HG03280 (cell line): Measurements from ENCODE around the gene WLS.

ENCODE experiments used
- ATAC-seq: cut with Tn5 transposase; IDR thresholded peaks from one replicate; pipeline ENCODE4 v1.9.1; 2021; ENCODE audit warnings: mild to moderate bottlenecking, moderate library complexity; ENCODE audit not compliant: unreplicated experiment

WLS gene

DNA sequence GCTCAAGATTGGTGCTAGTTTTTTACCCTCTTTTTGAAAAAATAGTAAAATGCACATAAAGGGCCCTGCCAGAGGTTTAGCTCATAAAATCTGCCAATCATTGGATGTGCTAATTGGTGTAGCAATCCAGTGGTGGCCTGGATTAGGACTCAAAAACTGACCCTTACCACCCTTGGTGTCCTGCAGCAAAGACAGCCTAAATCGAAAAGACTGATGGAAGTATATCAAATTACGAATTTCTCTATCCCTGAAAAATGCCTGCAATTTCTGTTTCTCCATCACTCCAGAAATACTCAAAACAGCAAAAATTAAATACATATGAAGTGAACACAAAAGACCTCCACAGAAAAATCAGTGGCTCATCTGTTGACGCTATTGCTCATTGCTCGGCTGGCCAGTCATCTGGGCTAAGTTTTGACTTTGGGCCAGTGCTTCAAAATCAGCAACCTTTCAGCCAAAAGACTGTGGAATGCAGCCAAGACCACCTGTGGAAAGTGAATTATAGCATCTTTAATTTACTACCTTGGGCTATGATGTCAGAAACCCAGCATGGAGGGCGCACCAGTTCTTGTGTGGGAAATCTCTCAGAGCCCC lies 30.0 kb downstream of the WLS start:
- no peak for ATAC-seq

DNA sequence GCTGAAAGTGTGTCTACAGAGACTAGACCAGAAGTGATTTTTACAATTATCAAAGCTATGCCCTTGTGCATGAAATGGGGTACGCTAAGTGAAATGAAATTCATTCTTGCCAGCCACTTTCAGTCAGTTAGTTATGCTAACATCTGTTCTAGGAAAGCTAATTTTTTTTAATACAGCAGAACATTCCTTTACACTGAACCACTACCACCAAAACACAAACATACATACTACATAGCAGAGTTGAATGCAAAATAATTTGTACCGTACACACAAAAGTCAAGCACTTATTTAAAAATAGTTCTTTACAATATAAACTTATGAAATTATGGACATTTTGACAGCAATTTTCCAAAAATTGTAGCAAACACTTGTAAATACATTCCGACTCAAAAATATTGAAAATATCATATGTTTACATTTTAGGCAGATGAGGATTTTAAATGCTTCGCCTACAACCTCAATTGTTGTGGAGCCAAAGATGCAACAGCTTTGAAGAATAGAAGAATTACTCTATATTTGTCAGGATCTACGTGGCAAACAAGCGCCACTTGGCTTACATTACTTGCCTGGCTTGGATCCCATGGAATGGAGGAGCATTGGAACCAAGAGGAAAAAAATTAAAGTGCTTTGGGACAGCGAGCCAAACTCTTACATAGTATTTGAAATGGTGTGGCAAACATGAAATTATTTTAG lies 30.6 kb downstream of the WLS start:
- no peak for ATAC-seq

DNA sequence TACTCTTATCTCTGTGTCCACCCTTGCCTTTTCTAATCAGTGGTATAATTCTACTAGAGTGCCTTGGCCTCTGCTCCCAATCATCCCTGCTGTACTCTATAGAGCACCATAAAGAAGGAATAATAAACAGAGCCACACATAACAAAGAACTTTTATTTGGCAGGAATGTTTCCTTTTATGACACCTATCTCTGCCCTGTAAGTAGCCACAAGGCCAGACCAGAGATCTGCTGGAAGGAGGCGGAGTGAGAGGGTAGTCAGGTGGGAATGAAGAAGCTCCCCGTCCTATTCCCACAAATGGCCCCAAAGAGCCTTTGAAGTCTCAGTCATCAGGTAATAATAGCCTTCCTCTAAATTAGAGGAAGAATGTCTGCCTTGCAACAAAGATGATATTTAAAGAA lies 32.7 kb downstream of the WLS start:
- ATAC-seq = no peak

DNA sequence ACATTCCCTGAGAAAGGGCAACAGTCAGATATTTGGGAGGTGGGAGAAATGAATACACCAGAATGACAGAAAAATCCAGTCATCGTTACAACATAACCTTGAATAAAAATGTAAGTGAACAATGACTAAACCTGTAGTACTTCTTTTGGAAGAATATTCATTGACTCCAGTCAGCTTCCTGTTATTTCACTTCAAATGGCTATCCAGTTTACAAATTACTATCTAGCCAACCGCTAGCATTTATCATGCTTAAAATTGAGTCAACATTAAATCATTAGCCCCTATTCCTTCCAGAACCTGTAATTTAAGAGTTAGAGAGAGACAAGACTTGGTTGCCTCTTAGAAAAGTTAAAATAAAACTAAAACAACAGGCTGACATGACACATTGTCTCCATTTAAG lies 33.6 kb downstream of the WLS start:
- no peak for ATAC-seq

DNA sequence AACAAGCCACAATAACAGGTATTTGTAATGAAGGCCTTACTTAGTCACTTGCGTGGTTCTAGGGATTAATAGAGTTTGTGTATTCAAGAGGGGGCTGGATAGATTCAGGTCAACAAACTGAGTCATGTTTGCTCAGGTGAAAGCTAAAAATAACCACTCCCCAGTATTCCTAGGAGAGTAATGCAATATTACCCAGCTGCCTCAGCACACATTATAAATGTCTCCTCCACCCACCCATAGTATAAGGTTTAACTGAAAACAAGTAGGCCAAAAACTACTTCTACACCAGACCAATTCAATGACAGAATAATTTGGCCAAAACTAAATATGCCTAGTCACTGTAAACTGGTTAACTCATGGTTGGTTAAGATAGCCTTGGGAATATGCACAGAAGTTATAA lies 34.4 kb downstream of the WLS start:
- ATAC-seq = no peak

DNA sequence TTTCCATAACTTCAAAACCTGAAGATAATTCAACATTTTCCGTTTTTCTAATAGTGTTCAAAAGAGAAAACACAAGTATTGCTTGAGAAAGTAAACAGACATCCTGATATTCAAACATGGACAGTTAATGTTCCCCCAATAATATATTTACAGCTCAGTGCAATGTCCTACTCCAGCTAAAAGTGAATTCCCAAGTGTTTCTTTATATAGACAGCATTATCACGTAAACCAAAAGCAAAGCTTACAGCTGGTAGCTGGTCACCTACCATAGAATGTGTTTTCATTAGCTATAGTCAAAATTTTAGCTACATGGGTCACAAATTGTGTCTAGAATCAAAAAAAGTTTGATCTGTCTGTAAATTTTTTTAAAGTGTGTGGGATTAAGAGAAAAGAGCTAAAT lies 34.9 kb downstream of the WLS start:
- no peak for ATAC-seq

DNA sequence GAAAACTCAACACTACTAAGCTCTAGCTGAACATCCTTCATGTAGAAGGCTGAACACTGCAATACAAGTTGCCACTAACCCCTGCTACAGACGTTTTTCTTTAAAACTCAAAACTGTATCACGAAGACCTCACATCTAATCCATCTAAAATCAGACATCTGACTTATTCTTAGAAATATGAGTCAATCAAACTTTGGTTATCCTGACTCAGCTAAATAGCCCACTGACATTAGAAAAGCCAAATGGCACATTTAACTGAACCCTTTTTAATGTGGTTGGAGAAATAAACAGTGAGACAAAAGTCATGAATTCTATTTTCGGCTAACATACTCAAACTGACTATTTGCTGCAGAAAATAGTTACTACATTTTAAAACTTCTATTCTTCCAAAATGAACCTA lies 35.6 kb downstream of the WLS start:
- ATAC-seq = no peak

DNA sequence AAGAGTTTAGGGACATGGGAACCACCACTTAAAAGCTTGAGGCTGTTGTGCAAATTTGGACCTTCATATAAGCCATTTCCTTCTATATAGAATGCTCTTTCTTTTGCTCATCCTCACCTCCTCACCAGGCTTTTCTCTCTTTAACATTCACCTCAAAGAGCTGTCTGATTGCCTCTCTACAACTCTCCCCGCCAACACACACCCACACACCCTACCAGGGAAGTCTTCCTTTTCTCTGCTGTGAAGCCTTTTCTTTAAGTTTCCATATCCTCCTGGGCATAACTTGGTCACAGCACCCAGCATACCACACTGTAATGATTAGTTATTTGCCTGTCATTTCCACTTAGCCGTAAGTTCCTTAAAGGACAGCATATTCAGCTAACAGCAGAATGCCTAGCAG lies 40.6 kb downstream of the WLS start:
- no peak for ATAC-seq

DNA sequence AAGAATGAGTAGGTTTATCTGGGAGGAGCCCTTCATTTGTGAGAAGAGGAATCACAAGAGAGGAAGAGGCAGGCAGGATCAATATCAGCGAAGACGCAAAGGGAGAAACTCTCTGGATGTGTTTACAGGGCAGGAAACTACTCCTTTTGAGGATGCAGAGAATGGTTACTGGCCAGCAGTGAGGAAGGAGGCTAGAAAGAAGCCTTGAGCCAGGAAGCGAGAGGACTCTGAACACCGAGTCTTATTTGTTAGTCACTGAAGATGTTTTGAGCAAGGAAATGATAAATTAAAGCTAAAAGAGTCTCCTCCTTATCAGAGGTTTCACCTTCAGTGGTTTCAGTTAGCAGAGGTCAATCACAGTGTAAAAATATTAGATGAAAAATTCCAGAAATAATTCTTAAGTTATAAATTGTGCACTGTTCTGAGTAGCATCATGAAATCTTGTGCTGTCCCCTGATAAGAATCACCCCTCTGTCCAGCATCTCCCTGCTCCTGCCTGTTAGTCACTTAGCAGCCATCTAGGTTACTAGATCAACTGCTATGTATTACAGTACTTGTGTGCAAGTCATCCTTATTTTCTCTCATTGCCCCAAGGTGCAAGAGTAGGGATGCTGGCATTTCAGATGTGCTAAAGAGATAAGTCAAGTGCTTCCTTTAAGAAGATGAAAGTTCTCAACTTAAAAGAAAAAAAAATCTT lies 43.5 kb downstream of the WLS start:
- ATAC-seq = no peak

DNA sequence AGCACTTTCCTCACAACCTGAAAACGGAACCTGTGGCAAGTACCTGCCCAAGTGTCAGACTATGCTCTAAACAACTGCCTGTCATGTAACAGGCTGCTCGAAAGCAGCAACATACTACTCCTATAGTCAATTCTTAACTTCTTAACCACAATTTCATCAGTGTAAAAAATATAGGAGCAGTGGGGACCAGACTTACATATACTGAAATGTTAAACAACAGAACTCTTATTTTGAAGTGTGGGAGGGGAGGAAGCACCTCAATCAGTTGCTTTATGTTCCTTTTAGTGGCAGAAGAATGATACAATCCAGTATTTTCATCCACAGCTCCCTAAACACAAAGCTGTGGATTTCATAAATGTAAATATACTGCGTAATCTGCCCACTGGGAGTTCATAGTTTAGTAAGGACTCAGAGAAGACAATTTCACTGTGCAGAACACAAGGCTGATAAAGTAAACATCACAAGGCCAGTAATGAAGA lies 44.2 kb downstream of the WLS start:
- no peak for ATAC-seq

DNA sequence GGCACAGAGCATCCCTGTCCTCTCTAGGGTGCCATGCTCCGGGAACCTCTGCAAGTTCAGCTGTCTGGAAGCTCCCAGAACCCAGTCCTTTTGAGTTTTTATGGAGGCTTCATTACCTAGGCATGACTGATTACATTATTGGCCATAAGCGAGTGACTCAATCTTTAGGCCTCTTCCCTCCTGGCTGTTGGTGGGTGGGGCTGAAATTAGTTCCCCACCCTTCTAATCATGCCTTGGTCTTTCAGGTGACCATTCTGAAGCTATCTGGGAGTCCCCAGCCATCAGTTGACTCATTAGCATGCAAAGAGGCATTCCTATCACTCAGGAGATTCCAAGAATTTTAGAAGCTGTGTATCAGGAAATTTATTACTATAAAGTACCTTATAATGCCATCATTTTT lies 46.6 kb downstream of the WLS start:
- no peak for ATAC-seq

DNA sequence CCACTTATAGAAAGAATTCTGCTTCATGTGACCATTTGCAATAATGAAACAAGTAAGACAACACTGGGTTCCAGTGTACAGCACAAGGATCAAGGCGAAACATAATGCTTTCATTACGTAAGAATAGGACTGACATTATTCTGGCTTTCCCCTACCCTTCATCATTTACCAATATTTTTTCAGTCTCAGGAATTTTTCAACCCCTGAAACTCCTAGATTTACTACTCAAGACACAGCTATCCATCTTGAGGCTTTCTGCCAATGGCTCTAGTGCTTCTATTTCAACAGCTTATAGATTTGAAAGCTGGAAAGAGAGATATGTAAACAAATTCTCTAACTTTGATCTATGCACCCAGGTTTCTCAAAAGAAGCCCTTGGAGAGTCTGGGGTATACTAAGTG lies 48.4 kb downstream of the WLS start:
- no peak for ATAC-seq

DNA sequence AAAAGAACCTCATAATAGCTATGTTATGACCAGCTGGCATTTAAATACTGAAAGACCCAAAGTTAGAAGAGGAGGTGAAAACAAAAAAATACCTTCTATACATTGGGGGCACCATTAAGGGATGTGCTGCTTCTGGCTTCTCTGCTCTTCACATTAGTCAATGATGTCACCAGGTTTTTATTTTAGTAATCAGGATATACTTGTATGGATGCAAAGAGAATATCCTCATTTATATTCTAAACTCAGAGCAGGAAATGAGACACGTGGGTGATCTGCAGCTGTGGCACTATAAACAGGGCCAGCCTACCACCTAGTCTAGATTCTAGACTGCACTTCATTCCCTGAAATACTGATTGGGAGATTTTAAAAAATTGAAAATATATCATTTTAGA lies 51.2 kb downstream of the WLS start:
- ATAC-seq = no peak

DNA sequence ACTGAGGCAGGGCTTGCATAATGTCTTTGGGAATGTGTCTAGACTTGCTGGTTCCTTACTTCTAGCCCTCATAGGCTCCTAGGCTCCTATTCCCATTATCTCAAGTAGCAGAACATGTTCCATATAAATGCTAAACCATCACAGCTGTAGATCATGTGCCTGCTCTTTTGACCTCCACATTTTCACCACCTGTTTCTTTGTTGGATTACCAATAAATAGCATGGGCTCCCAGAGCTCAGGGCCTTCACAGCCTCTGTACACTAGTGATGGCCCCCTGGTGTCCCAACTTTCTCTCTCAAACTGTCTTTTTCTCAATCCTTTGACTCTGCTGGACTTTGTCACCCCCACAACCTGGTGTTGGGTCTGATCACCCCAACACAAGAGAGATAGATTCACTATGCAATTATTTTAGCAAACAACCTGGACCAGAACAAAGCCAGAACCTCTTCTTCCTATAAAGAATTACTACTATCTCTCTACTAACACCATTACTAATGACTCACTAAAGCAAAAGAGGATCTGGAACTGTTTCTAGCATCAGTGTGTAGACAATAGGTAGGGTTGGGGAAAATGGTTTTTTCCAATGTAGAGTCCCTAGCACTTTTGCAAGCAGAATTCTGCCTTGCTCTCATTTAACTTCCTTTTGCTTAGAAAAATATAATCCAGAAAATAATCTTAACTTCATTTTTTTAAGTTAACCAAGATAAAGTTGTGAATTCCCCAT lies 51.7 kb downstream of the WLS start:
- no peak for ATAC-seq

DNA sequence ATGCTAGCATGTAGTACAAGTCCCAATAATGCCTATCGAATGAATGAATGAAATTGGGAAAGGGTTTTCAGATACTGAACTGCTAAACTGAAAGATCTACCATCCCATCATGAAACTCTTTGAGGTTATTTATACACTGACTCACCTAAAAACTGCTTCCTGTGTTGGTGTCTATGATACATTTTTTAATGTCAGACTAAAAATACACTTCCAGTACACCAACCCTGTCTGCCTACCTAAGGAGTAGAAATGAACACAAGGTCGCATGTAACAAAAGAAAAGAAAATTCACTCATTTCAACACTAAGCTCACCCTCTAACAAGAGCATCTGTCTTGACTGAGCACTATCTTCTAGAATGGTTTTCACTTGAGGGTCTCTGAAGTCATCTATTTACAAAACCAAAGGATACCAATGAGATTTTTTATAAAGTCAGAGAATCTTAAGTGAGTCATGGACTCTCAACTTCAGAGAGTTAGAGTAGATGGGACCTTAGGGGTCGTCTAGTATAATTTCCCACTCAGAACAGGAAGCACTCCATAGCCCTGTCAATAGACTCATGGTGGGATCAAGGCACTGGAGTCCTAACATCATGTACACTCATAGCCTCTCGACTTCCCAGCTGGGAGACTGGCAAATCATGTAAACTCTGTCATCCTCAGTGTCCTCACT lies 53.4 kb downstream of the WLS start:
- no peak for ATAC-seq

DNA sequence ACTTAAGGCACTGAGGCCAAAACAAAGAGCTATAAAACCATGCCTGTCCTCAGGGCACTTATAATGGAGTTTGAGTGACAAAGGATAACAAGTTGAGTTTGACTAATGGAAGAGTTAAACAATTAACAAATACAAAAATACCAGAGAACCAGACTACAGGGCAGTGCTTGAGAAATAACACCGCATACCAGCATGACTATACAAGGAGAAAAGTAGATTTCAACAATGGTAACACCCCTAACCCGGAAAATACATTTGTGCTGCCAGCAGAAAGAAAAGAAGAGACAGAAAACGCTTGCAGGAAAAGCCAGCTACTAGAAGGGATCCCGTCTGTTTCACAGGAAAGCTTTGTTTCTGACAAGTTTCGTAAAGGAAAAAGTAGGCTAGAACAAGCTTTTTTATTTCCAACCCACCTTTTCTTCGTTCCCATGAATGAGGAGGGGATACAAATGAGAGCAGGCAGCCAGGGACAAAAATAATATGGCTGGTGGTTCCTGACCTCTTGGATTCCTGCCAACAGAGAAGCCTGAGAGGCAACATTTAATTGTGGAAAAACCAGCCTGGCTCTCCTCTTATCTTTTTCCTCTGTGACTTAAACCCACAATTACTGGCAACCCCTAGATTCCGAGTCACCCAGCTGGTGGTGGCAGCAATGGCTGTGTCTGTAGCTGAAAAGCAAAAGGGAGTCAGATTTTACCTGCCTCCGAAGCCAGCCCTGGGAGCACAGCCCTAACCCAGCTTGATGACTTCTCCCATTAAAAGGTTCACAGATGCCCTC lies 56.5 kb downstream of the WLS start:
- no peak for ATAC-seq

DNA sequence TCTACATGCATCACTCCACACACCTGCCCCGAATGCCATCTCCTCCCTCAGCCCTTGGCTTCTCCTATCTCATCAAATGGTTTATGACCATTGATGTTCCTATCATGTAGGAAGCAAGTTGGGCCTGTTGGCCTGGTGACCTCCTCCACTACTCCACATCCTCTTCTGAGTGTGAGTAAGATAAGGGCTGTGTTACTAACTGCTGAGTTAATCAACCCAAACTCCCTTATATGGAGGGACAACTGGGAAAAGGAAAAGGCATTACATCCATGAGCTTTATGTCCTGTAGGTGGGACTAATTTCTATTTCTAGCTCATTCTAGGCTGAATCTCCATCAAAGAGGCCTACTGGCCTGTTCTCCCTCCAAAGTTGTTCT lies 57.6 kb downstream of the WLS start:
- ATAC-seq = no peak

DNA sequence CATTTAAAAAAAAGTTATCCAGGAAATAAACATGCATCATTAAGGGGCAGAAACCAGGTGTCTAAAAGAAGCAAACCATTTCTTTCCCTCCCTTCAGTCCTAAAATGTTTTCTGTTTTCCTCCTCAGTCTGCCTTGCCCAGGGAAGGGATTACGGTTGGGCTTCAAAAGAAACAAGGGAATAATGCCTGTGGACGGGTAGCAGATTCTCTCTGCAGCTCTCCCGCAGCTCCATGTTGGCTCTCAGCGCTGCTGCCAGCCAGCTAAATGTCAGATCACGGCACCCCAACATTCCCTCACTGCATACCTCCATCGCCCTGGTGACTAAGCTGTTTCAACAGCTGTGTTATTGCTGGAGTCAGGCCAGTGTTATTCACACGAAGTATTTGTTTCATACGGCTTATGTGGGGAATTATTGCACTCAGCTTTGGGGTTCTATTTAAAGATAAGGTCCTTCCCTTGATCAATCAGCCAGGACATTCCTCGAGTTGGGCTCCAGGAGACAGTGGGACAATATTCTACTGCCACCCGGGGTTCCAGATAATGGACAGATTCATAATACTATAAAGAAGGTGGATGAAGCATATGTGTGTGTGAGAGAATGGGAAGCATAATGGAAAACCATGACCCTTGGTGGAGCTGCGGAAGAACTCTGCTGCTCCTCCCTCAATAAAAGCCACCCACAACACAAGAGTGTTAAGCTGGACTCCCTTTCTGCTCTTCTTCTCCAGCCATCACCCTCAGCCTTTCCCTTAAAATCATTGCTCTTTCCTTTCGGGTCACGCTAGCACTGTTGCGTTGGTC lies 58.2 kb downstream of the WLS start:
- no peak for ATAC-seq

DNA sequence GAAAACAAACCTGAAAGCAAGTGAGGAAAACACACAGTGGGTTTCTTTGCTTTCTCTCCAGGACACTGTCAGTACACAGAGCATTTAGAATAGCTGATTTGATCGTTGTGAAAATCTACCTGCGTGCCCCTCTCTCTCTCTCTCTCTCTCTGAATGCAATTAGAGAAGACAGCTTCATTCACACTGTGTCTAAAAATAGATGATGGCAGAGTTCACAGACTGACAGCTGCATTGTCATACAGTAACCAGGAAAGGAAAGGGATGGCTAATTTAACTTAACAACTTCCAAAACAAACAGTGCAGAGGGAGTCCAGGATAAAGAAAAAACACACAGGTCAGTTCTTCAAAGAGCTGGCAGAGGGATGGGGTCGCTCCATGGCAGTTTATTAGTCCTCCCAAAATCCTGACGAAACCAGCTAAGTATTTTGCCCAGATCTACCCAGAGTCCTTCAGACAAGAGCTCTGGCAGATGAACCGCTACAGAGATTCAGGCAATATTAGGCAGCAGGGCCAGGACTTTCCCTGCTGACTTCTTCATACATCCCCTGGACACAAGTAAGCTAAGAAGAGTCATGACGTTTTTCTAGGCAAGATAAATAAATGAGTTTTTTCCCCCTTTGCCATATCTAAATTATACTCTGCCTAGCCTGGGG lies 58.9 kb downstream of the WLS start:
- no peak for ATAC-seq
